WTC11 (cell line): Measurements from ENCODE around the gene KCNC4. TPM values are rescaled to one million over a fixed set of nuclear protein-coding genes. Genes with fewer than 3 reads are reported as not detected.

ENCODE experiments used
- ATF1 ChIP-seq: sonication (generic); formaldehyde crosslinking; IDR thresholded peaks from 2 replicates; pipeline ENCODE4 v1.8.1; 2023; ENCODE audit warnings: mild to moderate bottlenecking, moderate library complexity, missing genetic modification reagents
- ATF6 ChIP-seq: sonication (generic); formaldehyde crosslinking; IDR thresholded peaks from 2 replicates; pipeline ENCODE4 v1.8.1; 2023; ENCODE audit warnings: mild to moderate bottlenecking, missing genetic modification reagents
- E2F1 ChIP-seq: sonication (generic); formaldehyde crosslinking; IDR thresholded peaks from 2 replicates; pipeline ENCODE4 v1.8.0; 2022; ENCODE audit warnings: mild to moderate bottlenecking, missing genetic modification reagents
- ELF4 ChIP-seq: sonication (generic); formaldehyde crosslinking; IDR thresholded peaks from 2 replicates; pipeline ENCODE4 v1.8.1; 2022; ENCODE audit warnings: low read depth, mild to moderate bottlenecking, moderate library complexity, missing genetic modification reagents
- ESRRA ChIP-seq: sonication (generic); formaldehyde crosslinking; IDR thresholded peaks from 2 replicates; pipeline ENCODE4 v1.8.1; 2022; ENCODE audit warnings: mild to moderate bottlenecking, missing genetic modification reagents, borderline replicate concordance
- GABPB1 ChIP-seq: sonication (generic); formaldehyde crosslinking; IDR thresholded peaks from 2 replicates; pipeline ENCODE4 v1.8.1; 2023; ENCODE audit warnings: mild to moderate bottlenecking, missing genetic modification reagents
- OVOL2 ChIP-seq: fragments of 250-450 bp; sonication (Bioruptor Pico); IDR thresholded peaks from 2 replicates; pipeline ENCODE4 v1.9.0; 2021; ENCODE audit warnings: mild to moderate bottlenecking, borderline replicate concordance
- PRRX2 ChIP-seq: fragments of 250-450 bp; sonication (Bioruptor Pico); IDR thresholded peaks from 2 replicates; pipeline ENCODE4 v1.8.0; 2021; ENCODE audit warnings: mild to moderate bottlenecking
- SOX15 ChIP-seq: fragments of 250-450 bp; sonication (Bioruptor Pico); IDR thresholded peaks from 2 replicates; pipeline ENCODE4 v1.9.0; 2021; ENCODE audit warnings: mild to moderate bottlenecking
- TP53 ChIP-seq: sonication (generic); formaldehyde crosslinking; IDR thresholded peaks from 2 replicates; pipeline ENCODE4 v1.8.1; 2023; ENCODE audit warnings: mild to moderate bottlenecking, missing genetic modification reagents
- ZNF121 ChIP-seq: sonication (generic); formaldehyde crosslinking; IDR thresholded peaks from 2 replicates; pipeline ENCODE4 v1.8.0; 2023; ENCODE audit warnings: missing genetic modification reagents
- ZNF263 ChIP-seq: sonication (generic); formaldehyde crosslinking; IDR thresholded peaks from 2 replicates; pipeline ENCODE4 v1.8.1; 2022; ENCODE audit warnings: low read depth, mild to moderate bottlenecking, moderate library complexity, missing genetic modification reagents
- ZNF423 ChIP-seq: fragments of 250-450 bp; sonication (Bioruptor Pico); IDR thresholded peaks from 2 replicates; pipeline ENCODE4 v2.1.2; 2022; ENCODE audit warnings: mild to moderate bottlenecking, moderate library complexity
- total RNA-seq: library from RNA; stranded (reverse); gene quantifications from 3 replicates; pipeline ENCODE4 v1.2.3, GENCODE V29; 2021
- TF ChIP-seq, protein P1 (sequence below): sonication (generic); formaldehyde crosslinking; IDR thresholded peaks from 2 replicates; pipeline ENCODE4 v1.8.1; 2023; ENCODE audit warnings: mild to moderate bottlenecking, missing genetic modification reagents, moderate library complexity
- TF ChIP-seq, protein P2 (sequence below): sonication (generic); formaldehyde crosslinking; IDR thresholded peaks from 2 replicates; pipeline ENCODE4 v1.8.0; 2023; ENCODE audit warnings: missing genetic modification reagents, mild to moderate bottlenecking, borderline replicate concordance
- TF ChIP-seq, protein P3 (sequence below): fragments of 250-450 bp; sonication (Bioruptor Pico); IDR thresholded peaks from 2 replicates; pipeline ENCODE4 v1.9.0; 2021; ENCODE audit warnings: mild to moderate bottlenecking, borderline replicate concordance
- TF ChIP-seq, protein P4 (sequence below): sonication (generic); formaldehyde crosslinking; IDR thresholded peaks from 2 replicates; pipeline ENCODE4 v1.8.1; 2023; ENCODE audit warnings: mild to moderate bottlenecking, missing genetic modification reagents
- TF ChIP-seq, protein P5 (sequence below): sonication (generic); formaldehyde crosslinking; conservative IDR thresholded peaks from 2 replicates; pipeline ENCODE4 v1.8.1; 2023; ENCODE audit warnings: mild to moderate bottlenecking, low read depth, missing genetic modification reagents, moderate library complexity
- TF ChIP-seq, protein P6 (sequence below): sonication (generic); formaldehyde crosslinking; IDR thresholded peaks from 2 replicates; pipeline ENCODE4 v1.8.0; 2022; ENCODE audit warnings: mild to moderate bottlenecking, missing genetic modification reagents
- TF ChIP-seq, protein P7 (sequence below): fragments of 250-450 bp; sonication (Bioruptor Pico); IDR thresholded peaks from 2 replicates; pipeline ENCODE4 v1.9.0; 2021; ENCODE audit warnings: mild to moderate bottlenecking

The KCNC4 gene
- total RNA-seq, 1 experiment from 2014 or later: 19.9 TPM

DNA sequence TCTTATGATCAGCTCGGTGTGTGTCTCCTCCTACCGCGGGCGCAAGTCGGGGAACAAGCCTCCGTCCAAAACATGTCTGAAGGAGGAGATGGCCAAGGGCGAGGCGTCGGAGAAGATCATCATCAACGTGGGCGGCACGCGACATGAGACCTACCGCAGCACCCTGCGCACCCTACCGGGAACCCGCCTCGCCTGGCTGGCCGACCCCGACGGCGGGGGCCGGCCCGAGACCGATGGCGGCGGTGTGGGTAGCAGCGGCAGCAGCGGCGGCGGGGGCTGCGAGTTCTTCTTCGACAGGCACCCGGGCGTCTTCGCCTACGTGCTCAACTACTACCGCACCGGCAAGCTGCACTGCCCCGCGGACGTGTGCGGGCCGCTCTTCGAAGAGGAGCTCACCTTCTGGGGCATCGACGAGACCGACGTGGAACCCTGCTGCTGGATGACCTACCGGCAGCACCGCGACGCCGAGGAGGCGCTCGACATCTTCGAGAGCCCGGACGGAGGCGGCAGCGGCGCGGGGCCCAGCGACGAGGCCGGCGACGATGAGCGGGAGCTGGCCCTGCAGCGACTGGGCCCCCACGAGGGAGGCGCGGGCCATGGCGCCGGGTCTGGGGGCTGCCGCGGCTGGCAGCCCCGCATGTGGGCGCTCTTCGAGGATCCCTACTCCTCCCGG, 1.5 kb downstream of the KCNC4 start (continued):
- TF ChIP-seq, protein P1, sequence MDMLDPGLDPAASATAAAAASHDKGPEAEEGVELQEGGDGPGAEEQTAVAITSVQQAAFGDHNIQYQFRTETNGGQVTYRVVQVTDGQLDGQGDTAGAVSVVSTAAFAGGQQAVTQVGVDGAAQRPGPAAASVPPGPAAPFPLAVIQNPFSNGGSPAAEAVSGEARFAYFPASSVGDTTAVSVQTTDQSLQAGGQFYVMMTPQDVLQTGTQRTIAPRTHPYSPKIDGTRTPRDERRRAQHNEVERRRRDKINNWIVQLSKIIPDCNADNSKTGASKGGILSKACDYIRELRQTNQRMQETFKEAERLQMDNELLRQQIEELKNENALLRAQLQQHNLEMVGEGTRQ: no peak
- TF ChIP-seq, protein P2, sequence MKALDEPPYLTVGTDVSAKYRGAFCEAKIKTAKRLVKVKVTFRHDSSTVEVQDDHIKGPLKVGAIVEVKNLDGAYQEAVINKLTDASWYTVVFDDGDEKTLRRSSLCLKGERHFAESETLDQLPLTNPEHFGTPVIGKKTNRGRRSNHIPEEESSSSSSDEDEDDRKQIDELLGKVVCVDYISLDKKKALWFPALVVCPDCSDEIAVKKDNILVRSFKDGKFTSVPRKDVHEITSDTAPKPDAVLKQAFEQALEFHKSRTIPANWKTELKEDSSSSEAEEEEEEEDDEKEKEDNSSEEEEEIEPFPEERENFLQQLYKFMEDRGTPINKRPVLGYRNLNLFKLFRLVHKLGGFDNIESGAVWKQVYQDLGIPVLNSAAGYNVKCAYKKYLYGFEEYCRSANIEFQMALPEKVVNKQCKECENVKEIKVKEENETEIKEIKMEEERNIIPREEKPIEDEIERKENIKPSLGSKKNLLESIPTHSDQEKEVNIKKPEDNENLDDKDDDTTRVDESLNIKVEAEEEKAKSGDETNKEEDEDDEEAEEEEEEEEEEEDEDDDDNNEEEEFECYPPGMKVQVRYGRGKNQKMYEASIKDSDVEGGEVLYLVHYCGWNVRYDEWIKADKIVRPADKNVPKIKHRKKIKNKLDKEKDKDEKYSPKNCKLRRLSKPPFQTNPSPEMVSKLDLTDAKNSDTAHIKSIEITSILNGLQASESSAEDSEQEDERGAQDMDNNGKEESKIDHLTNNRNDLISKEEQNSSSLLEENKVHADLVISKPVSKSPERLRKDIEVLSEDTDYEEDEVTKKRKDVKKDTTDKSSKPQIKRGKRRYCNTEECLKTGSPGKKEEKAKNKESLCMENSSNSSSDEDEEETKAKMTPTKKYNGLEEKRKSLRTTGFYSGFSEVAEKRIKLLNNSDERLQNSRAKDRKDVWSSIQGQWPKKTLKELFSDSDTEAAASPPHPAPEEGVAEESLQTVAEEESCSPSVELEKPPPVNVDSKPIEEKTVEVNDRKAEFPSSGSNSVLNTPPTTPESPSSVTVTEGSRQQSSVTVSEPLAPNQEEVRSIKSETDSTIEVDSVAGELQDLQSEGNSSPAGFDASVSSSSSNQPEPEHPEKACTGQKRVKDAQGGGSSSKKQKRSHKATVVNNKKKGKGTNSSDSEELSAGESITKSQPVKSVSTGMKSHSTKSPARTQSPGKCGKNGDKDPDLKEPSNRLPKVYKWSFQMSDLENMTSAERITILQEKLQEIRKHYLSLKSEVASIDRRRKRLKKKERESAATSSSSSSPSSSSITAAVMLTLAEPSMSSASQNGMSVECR (CRISPR knock-in tag): peak; percentile 89
- TF ChIP-seq ZNF263 (CRISPR knock-in tag) (no peak), ATF1 (CRISPR knock-in tag) (no peak), E2F1 (CRISPR knock-in tag) (0 out of 2 replicates have a peak, but pooled peaks have one; percentile 38), OVOL2 (no peak), ELF4 (CRISPR knock-in tag) (no peak), TP53 (CRISPR knock-in tag) (peak; percentile 75; the same call in 1 of the 2 replicates), ATF6 (CRISPR knock-in tag) (no peak), ZNF423 (CRISPR knock-in tag) (no peak), PRRX2 (no peak), GABPB1 (CRISPR knock-in tag) (no peak), ZNF121 (CRISPR knock-in tag) (no peak), SOX15 (CRISPR knock-in tag) (no peak), ESRRA (peak; percentile 84)
- TF ChIP-seq, protein P3, sequence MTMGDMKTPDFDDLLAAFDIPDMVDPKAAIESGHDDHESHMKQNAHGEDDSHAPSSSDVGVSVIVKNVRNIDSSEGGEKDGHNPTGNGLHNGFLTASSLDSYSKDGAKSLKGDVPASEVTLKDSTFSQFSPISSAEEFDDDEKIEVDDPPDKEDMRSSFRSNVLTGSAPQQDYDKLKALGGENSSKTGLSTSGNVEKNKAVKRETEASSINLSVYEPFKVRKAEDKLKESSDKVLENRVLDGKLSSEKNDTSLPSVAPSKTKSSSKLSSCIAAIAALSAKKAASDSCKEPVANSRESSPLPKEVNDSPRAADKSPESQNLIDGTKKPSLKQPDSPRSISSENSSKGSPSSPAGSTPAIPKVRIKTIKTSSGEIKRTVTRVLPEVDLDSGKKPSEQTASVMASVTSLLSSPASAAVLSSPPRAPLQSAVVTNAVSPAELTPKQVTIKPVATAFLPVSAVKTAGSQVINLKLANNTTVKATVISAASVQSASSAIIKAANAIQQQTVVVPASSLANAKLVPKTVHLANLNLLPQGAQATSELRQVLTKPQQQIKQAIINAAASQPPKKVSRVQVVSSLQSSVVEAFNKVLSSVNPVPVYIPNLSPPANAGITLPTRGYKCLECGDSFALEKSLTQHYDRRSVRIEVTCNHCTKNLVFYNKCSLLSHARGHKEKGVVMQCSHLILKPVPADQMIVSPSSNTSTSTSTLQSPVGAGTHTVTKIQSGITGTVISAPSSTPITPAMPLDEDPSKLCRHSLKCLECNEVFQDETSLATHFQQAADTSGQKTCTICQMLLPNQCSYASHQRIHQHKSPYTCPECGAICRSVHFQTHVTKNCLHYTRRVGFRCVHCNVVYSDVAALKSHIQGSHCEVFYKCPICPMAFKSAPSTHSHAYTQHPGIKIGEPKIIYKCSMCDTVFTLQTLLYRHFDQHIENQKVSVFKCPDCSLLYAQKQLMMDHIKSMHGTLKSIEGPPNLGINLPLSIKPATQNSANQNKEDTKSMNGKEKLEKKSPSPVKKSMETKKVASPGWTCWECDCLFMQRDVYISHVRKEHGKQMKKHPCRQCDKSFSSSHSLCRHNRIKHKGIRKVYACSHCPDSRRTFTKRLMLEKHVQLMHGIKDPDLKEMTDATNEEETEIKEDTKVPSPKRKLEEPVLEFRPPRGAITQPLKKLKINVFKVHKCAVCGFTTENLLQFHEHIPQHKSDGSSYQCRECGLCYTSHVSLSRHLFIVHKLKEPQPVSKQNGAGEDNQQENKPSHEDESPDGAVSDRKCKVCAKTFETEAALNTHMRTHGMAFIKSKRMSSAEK: no peak
- TF ChIP-seq, protein P4, sequence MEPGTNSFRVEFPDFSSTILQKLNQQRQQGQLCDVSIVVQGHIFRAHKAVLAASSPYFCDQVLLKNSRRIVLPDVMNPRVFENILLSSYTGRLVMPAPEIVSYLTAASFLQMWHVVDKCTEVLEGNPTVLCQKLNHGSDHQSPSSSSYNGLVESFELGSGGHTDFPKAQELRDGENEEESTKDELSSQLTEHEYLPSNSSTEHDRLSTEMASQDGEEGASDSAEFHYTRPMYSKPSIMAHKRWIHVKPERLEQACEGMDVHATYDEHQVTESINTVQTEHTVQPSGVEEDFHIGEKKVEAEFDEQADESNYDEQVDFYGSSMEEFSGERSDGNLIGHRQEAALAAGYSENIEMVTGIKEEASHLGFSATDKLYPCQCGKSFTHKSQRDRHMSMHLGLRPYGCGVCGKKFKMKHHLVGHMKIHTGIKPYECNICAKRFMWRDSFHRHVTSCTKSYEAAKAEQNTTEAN (CRISPR knock-in tag): no peak
- TF ChIP-seq, protein P5, sequence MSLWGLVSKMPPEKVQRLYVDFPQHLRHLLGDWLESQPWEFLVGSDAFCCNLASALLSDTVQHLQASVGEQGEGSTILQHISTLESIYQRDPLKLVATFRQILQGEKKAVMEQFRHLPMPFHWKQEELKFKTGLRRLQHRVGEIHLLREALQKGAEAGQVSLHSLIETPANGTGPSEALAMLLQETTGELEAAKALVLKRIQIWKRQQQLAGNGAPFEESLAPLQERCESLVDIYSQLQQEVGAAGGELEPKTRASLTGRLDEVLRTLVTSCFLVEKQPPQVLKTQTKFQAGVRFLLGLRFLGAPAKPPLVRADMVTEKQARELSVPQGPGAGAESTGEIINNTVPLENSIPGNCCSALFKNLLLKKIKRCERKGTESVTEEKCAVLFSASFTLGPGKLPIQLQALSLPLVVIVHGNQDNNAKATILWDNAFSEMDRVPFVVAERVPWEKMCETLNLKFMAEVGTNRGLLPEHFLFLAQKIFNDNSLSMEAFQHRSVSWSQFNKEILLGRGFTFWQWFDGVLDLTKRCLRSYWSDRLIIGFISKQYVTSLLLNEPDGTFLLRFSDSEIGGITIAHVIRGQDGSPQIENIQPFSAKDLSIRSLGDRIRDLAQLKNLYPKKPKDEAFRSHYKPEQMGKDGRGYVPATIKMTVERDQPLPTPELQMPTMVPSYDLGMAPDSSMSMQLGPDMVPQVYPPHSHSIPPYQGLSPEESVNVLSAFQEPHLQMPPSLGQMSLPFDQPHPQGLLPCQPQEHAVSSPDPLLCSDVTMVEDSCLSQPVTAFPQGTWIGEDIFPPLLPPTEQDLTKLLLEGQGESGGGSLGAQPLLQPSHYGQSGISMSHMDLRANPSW (CRISPR knock-in tag): no peak
- TF ChIP-seq, protein P6, sequence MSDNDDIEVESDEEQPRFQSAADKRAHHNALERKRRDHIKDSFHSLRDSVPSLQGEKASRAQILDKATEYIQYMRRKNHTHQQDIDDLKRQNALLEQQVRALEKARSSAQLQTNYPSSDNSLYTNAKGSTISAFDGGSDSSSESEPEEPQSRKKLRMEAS: peak; percentile 36; the same call in 1 of the 2 replicates
- TF ChIP-seq, protein P7, sequence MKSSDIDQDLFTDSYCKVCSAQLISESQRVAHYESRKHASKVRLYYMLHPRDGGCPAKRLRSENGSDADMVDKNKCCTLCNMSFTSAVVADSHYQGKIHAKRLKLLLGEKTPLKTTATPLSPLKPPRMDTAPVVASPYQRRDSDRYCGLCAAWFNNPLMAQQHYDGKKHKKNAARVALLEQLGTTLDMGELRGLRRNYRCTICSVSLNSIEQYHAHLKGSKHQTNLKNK (CRISPR knock-in tag): no peak
